MM.1S (cell line): Measurements from ENCODE around the gene DENND2D.

Experiments used
- CTCF ChIP-seq: fragments of 300-600 bp; sonication (generic); IDR thresholded peaks from 2 replicates; pipeline ENCODE4 v1.5.1; 2016; ENCODE audit warnings: antibody characterized with exemption, low read length, mixed read lengths
- EZH2 ChIP-seq: fragments of 300-600 bp; sonication (generic); optimal IDR thresholded peaks from 2 replicates; pipeline ENCODE3; 2017; ENCODE audit warnings: low read depth, mild to moderate bottlenecking, antibody characterized with exemption, low read length, mixed read lengths

- TF ChIP-seq CTCF (no peak), EZH2 (no peak)
Observed at GRCh38 chr1:111192658-111193519, 7.6 kb downstream of the DENND2D start.
